ENCODE data around the gene SETDB2. TPM values are rescaled to one million over a fixed set of nuclear protein-coding genes. Genes with fewer than 3 reads are reported as not detected.

The SETDB2 gene
- total RNA-seq, 1 experiment from 2014 or later = 4.9 TPM

GRCh38 chr13:49439609-49440008 lies 4.5 kb upstream of the SETDB2 start:
- no peak for DNase-seq
- CTCF ChIA-PET = no interaction called here
- Mint-ChIP-seq H3K4me1 (ENCODE audit: low read depth, unreplicated experiment) (no peaks in the 10 kb centered on the region), H3K27me3 (ENCODE audit: unreplicated experiment) (no peaks in the 10 kb centered on the region), H3K4me3 (ENCODE audit: low read depth, unreplicated experiment) (no peak overlapping the region), H3K36me3 (ENCODE audit: insufficient read depth, unreplicated experiment) (peaks cover 17% of the 10 kb centered on the region), H3K27ac (ENCODE audit: unreplicated experiment) (no peak overlapping the region), H3K9me3 (ENCODE audit: low read depth, unreplicated experiment) (no peaks in the 10 kb centered on the region)
- no TSS peak for BruUV-seq (replicated peaks)
- TF ChIP-seq, protein P1, sequence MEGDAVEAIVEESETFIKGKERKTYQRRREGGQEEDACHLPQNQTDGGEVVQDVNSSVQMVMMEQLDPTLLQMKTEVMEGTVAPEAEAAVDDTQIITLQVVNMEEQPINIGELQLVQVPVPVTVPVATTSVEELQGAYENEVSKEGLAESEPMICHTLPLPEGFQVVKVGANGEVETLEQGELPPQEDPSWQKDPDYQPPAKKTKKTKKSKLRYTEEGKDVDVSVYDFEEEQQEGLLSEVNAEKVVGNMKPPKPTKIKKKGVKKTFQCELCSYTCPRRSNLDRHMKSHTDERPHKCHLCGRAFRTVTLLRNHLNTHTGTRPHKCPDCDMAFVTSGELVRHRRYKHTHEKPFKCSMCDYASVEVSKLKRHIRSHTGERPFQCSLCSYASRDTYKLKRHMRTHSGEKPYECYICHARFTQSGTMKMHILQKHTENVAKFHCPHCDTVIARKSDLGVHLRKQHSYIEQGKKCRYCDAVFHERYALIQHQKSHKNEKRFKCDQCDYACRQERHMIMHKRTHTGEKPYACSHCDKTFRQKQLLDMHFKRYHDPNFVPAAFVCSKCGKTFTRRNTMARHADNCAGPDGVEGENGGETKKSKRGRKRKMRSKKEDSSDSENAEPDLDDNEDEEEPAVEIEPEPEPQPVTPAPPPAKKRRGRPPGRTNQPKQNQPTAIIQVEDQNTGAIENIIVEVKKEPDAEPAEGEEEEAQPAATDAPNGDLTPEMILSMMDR (IDR thresholded peaks at IDR 0.05; ENCODE audit: unreplicated experiment) = no peak
- intact Hi-C loops (cut with micrococcal nuclease; ENCODE audit: unreplicated experiment) = no loop called here

GRCh38 chr13:49441312-49441711 lies 2.8 kb upstream of the SETDB2 start:
- Mint-ChIP-seq H3K4me3 (ENCODE audit: low read depth, unreplicated experiment) (no peak overlapping the region), H3K4me1 (ENCODE audit: low read depth, unreplicated experiment) (no peaks in the 10 kb centered on the region), H3K27ac (ENCODE audit: unreplicated experiment) (no peak overlapping the region), H3K9me3 (ENCODE audit: low read depth, unreplicated experiment) (no peaks in the 10 kb centered on the region), H3K27me3 (ENCODE audit: unreplicated experiment) (no peaks in the 10 kb centered on the region), H3K36me3 (ENCODE audit: insufficient read depth, unreplicated experiment) (peaks cover 34% of the 10 kb centered on the region)
- BruUV-seq (replicated peaks) = no TSS peak
- CTCF ChIA-PET = no interaction called here
- intact Hi-C loops (cut with micrococcal nuclease; ENCODE audit: unreplicated experiment) = no loop called here
- no peak for DNase-seq
- TF ChIP-seq, protein P1 (IDR thresholded peaks at IDR 0.05; ENCODE audit: unreplicated experiment) = no peak

DNA sequence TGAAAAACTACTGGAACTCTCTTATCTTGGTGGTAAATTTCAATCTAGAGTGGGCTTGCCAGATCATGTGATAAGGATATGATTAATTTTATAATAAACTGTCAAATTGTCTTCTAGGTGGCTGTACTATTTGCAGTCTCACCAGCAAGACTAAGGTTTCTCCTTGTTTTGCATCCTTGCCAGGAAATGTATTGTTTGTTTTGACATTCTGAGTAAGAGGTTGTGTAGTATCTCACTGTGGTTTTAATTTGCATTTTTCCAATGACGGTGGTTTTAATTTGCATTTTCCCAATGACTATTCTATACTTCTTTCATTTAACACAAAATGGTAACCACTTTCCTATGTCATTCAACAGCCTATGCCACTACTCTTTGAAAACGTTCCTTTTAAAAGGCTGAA lies 2.2 kb upstream of the SETDB2 start:
- H3K4me3 Mint-ChIP-seq (ENCODE audit: low read depth, unreplicated experiment) = no peak overlapping the region
- CTCF ChIA-PET = no interaction called here
- no peak for DNase-seq
- H3K27ac Mint-ChIP-seq (ENCODE audit: unreplicated experiment) = no peak overlapping the region
- no peaks in the 10 kb centered on the region for H3K27me3 Mint-ChIP-seq (ENCODE audit: unreplicated experiment)
- no peaks in the 10 kb centered on the region for H3K4me1 Mint-ChIP-seq (ENCODE audit: low read depth, unreplicated experiment)
- TF ChIP-seq, protein P1 (IDR thresholded peaks at IDR 0.05; ENCODE audit: unreplicated experiment) = no peak
- BruUV-seq (replicated peaks) = no TSS peak
- peaks cover 35% of the 10 kb centered on the region for H3K36me3 Mint-ChIP-seq (ENCODE audit: insufficient read depth, unreplicated experiment)
- H3K9me3 Mint-ChIP-seq (ENCODE audit: low read depth, unreplicated experiment) = no peaks in the 10 kb centered on the region
- intact Hi-C loops (cut with micrococcal nuclease; ENCODE audit: unreplicated experiment) = no loop called here

- TF ChIP-seq, protein P1 (IDR thresholded peaks at IDR 0.05; ENCODE audit: unreplicated experiment) = no peak
- peak; percentile 1 for DNase-seq
- Mint-ChIP-seq H3K27ac (ENCODE audit: unreplicated experiment) (peak overlapping the region; percentile 81), H3K27me3 (ENCODE audit: unreplicated experiment) (no peaks in the 10 kb centered on the region), H3K9me3 (ENCODE audit: low read depth, unreplicated experiment) (no peaks in the 10 kb centered on the region), H3K4me3 (ENCODE audit: low read depth, unreplicated experiment) (peak overlapping the region; percentile 80), H3K4me1 (ENCODE audit: low read depth, unreplicated experiment) (no peaks in the 10 kb centered on the region), H3K36me3 (ENCODE audit: insufficient read depth, unreplicated experiment) (peaks cover 35% of the 10 kb centered on the region)
- CTCF ChIA-PET = interaction anchor here (0.7 to 1.6 kb wide), 4 partner anchors 42 to 861 kb away, joined by 3 to 4 read pairs (median 3); no protein-coding TSS in a partner anchor
- intact Hi-C loops (cut with micrococcal nuclease; ENCODE audit: unreplicated experiment) = no loop called here
- BruUV-seq (replicated peaks) = TSS peak; percentile 81
Observed at GRCh38 chr13:49443357-49443703, 744 bp upstream of the SETDB2 start.
